Activated T-cell treated with anti-CD3 and anti-CD28 coated beads, Interleukin-2, amount 50 U/mL, for 48 hours (primary cell): ENCODE data around the gene APOL2.
"Not testable (repeated sequence)": the region's sequence is repeated elsewhere in the genome, so short reads cannot be mapped to it uniquely, and the experiment has no call there.

Experiments
- DNase-seq, 2 experiments: peaks; one replicate each; pipeline ENCODE4 v3.0.0-alpha.2; 2020

The APOL2 gene

DNA sequence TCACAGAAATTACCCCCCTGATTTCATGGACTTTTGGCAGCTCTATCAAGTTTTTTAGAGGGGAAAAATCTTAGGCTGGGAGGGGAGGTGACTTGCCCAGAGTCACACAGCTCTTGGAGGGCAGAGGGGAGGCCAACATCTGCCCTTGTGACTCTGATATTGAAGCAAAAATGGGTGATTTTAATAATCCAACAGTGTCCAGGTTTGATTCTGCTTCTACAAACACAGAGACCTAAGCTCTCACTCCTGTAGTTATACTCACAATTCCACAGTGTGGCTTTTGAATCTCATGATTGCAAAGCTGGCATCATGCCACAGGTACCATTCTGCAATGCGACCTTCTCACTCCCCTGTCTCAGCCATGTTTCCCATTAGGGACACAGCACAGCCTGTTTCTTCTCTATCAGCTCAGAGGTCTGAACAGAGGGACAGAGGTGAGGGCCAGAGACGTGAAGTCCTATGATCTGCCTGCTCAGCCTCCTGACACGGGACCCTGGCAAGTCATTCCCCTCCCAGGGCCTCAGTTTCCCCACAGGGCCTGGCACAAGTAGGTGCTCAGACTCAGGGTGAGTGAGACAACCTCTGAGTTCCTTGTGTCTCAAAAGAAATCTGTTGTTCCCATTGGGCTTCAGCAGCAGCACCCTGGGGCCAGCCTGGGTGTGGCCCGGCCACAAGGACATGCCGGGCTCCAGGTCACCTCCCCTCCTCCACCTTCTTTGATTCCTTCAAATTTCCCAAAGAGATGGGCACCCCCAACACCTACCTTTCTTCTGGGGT is 766 bp downstream of the APOL2 start:
- peak in 1 of 2 experiments; percentile 38 for DNase-seq

DNA sequence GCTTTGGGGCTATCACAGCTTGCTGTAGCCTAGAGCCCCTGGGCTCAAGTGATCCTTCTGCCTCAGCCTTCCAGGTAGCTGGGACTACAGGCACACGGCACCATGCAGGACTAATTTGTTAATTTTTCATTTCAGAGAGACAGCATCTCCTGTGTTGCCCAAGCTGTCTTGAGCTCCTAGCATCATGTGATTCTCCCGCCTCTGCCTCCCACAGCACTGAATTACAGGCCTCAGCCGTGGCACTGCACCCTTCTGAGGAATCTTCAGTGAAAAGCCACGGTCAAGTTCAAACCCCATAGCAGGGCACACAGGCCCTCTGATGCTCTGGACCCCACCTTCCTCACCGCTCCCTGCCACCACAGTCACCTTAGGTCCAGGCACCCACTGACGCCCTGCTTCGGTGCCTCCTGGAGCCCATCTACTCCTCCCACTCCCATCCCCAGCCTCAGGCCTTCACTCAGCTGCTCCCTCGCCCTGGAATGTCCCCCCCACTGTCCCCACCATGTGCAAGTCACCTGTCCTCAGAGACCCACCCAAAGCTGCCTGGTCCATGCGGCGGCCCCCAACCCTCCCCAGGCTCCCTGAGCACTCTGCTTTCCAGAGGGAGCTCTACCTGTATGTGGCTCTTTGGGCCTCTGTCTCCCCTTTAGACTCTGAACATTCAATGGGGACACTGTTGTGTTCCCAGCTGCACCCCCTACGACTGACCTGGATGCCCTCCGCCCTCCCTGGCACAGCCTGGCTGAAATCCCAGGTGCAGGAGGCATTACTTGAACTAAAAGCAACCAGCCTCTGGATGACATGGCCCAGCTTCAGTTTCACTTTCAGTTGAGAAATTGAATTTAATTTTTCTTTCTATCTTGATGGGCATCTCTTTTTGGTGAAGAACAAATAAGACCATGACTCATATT is 1.6 kb downstream of the APOL2 start:
- peak in 1 of 2 experiments; percentile 42 for DNase-seq

GRCh38 chr22:36236388-36237319 is 2.7 kb downstream of the APOL2 start:
- DNase-seq: peak in 1 of 2 experiments; percentile 17

DNA sequence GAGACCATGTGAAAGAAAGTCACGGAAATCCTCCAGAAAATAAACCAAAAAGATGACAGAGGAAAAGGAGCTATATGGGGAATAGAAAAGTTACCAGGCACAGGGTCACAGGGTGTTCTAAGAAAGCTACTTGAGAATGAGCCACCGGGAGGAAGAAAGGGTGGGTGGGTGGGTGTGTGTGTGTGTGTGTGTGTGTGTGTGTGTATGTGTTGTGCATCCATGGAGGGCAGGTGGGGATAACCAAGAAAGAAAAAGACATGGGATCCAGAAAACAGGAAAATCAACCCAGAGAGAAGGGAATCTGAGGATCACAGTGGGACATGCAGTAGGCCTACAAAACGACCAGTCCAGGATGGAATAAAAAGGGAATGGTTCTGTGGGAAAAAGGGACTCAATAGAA is 3.7 kb downstream of the APOL2 start:
- DNase-seq: no peak

DNA sequence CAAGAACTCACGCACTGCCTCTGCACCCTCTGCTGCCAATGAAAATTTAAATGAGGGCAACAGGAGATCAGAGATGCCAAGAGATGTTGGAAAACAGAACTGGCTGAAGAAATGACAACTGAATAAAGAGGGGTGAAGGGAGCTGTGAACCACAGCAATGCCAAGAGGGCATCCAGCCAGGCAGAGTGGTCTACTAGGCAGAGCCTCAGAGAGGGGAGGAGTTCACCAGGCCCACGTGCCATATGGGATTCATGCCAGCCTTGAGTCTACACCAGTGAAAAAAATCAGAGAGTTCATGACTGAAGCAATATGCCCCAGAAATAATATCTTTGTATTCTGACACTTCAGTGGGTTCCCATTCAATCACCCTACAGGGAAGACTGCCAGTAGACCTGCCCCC is 4.4 kb downstream of the APOL2 start:
- no peak for DNase-seq

- DNase-seq: no peak
Measured at GRCh38 chr22:36234213-36234612, 5.1 kb downstream of the APOL2 start.

DNA sequence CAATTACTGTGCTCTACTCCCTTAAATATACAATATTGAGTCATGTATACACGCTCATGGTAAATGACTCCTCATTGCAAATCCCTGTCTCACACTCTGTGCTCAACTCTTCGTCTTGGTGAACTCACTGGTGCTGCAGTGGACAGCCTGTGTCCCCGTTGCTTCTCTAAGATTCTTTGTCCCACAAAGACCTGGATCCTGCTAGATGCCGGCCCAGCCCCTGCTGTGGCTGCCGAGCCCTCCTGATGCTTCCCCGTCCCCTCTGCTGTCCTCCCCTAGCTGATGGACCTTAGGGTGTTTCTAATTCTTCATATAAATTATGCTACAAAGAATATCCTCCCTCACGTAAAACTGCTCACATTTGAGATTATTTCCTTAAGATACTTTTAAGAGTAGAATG is 5.5 kb downstream of the APOL2 start:
- no peak for DNase-seq

DNA sequence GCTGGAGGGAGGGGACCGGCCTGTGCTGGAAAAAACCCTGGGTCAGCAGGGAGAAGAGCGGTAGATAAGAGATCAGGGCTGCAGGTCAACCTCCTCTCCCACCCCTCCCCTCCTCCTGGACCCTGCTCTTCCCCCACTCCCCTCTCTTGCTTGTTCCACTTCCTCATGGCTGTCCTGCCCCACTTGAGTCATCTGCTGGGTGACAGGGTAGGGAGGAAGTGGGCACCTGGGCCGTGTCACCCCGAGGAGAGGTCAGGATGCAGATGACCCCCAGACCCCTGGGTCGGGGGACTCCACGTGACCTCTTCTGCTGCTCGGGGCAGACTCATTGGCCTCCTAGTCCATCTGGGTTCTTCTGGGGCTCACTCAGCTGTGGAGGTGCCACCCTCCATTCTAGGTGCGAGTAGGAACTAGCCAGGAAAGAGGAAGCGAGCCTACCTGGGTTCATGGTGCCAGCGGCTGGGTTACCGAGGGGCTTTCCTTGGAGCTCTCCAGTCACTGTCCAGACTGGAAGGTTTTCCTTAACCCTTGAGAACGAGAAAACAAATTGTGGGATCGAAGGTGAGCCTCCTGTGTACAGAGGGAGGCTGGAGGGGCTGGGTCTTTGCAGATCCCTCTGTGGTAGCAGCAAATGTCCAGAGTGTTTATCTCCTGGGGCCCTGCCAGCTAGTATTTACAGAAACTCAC is 6.5 kb downstream of the APOL2 start:
- DNase-seq: no peak

DNA sequence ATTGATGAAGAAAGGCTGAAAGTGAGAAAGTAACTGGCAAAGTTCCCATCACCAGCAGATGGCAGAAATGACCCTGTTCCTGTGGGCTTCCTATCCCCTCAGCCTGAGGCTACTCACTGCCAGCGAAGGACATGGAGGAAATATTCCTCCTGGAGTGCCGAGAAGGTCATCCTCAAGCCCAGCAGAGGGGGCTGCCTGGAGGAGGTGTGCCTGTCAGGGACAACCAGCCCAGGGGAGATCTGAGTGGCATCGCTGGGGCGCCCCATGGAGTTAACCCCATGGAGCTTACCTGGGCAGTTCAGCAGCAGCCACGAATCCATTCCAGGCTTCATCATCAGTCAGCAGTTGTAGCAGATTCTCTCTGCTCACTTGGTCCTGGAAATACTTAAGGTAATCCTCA is 8.3 kb downstream of the APOL2 start:
- not testable (repeated sequence) for DNase-seq

DNA sequence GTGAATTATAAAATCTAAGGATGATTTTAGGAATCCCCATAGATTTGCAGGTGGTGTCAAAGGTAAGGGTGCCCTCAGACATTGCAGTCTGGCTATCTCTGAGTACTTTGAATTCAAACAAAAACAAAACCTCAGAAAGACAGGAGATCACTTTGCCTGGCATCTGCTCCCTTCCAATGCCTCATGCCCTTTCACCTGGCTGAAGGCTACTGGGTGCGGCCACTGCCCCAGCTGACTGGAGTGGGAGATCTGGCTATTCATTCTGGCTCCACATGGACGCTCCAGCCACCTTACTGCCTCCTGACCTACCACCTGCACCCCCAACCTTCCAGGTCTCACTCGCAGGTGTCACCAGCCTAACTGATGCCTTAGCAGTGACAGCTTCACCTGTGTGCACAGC is 9.7 kb downstream of the APOL2 start:
- not testable (repeated sequence) for DNase-seq

DNA sequence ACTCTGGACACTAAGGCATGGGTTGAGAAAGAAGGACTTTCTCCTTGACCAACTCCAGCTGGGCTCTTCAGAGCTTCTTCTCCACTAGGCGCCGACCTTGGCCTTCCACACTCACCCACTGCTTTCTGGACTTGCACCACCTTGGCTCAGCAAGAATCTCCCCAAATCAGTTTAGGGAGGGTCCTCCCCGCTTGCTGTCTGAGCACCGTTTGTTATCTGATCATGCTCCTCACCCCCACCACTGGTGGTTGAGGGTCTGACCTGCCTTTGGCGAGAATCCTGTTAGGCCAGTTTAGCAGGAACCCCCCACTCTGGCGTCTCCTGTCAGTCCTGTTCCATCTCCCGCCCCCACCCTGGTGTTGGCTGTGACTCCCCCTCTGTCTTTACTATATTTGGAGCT is 10.4 kb downstream of the APOL2 start:
- DNase-seq: no peak

GRCh38 chr22:36228369-36228768 is 11.0 kb downstream of the APOL2 start:
- not testable (repeated sequence) for DNase-seq

GRCh38 chr22:36227806-36228205 is 11.5 kb downstream of the APOL2 start:
- DNase-seq: no peak

GRCh38 chr22:36227396-36227795 is 11.9 kb downstream of the APOL2 start:
- peak in 1 of 2 experiments; percentile 40 for DNase-seq

DNA sequence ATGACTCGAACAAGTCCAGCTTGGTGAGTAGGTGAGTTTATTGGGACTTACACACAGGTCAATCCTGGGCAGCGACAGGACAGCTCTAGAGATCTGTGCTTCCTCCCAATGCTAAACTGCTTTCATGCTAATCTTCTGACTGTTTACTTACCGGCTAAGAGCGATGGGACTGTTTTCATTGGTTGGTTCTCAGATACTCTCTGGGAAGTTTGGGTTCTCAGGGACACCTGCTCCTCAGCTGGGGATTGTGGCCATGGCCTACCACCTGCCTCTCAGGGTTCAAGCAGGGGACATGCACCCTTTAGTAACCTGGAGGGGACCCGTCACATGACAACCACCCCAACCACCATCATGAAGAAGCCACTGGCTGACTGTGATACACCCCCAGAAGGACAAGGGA is 13.1 kb downstream of the APOL2 start:
- no peak for DNase-seq

- DNase-seq: no peak
Measured at GRCh38 chr22:36225333-36225922, 13.9 kb downstream of the APOL2 start.

GRCh38 chr22:36224245-36224644 is 15.1 kb downstream of the APOL2 start:
- DNase-seq: no peak

- no peak for DNase-seq
Measured at GRCh38 chr22:36223504-36223903, 15.8 kb downstream of the APOL2 start.

GRCh38 chr22:36222887-36223450 is 16.4 kb downstream of the APOL2 start:
- DNase-seq: no peak

GRCh38 chr22:36221799-36222751 is 17.3 kb downstream of the APOL2 start:
- DNase-seq: peak; percentile 68 to 69
